ENCODE measurements around the gene FBXO40.

Gene FBXO40

GRCh38 chr3:121663171-121663847, 70.1 kb downstream of the FBXO40 start:
- DNase-seq (ENCODE audit: low spot score): no peak

GRCh38 chr3:121665488-121665887, 72.3 kb downstream of the FBXO40 start:
- no peak for DNase-seq (ENCODE audit: low spot score)

GRCh38 chr3:121667333-121667732, 74.2 kb downstream of the FBXO40 start:
- no peak for DNase-seq (ENCODE audit: low spot score)

- no peak for DNase-seq (ENCODE audit: low spot score)
These were observed 77.5 kb downstream of the FBXO40 start for GRCh38 chr3:121670676-121671075.

- DNase-seq (ENCODE audit: low spot score): no peak
These were observed 84.0 kb downstream of the FBXO40 start for GRCh38 chr3:121677141-121677540.

Data from GM03348 (cell line).